ENCODE data around the gene ZNF211.
A peak's percentile ranks its signal among the peaks of the same experiment; 100 is the strongest.

The ZNF211 gene

GRCh38 chr19:57632987-57633831 is at the start of gene ZNF211:
Gene ZNF211 (plus strand): TSS chr19:57633168. CDS start chr19:57633347, 179 bp downstream.
- DNase-seq, result peak; percentile 35 to 96 (median 88)

- DNase-seq, result peak; percentile 57 to 98 (median 91)
Observed at GRCh38 chr19:57583521-57584416, 49.2 kb upstream of the ZNF211 start, which contains the start of gene ZIK1. Gene ZIK1 (plus strand): TSS chr19:57584145. CDS start chr19:57584357, 212 bp downstream.

GRCh38 chr19:57587529-57587928 is 45.4 kb upstream of the ZNF211 start:
- no peak for DNase-seq

GRCh38 chr19:57599377-57599760 is 33.6 kb upstream of the ZNF211 start:
- no peak for DNase-seq

- DNase-seq, result peak; percentile 37 to 97 (median 87)
Observed at GRCh38 chr19:57599761-57600383, 33.1 kb upstream of the ZNF211 start, which contains the start of gene ZNF530. Gene ZNF530 (plus strand): TSS chr19:57599885. CDS start chr19:57604346, 4,461 bp downstream.

GRCh38 chr19:57606931-57607330 is 26.0 kb upstream of the ZNF211 start:
- no peak for DNase-seq

GRCh38 chr19:57611113-57611512 is 21.9 kb upstream of the ZNF211 start:
- DNase-seq, result no peak

GRCh38 chr19:57613941-57614743 is 18.8 kb upstream of the ZNF211 start, which contains the start of gene ZNF134:
Gene ZNF134 (plus strand): TSS chr19:57614242. CDS start chr19:57619469, 5,227 bp downstream.
- peak; percentile 8 to 94 (median 79) for DNase-seq

GRCh38 chr19:57615346-57615745 is 17.6 kb upstream of the ZNF211 start:
- no peak for DNase-seq

GRCh38 chr19:57620673-57621348 is 12.2 kb upstream of the ZNF211 start:
- no peak for DNase-seq

GRCh38 chr19:57623091-57623490 is 9.9 kb upstream of the ZNF211 start:
- no peak for DNase-seq

- DNase-seq, result no peak
Observed at GRCh38 chr19:57633832-57634131, 814 bp downstream of the ZNF211 start.

GRCh38 chr19:57637379-57637778 is 4.4 kb downstream of the ZNF211 start:
- no peak for DNase-seq

- DNase-seq, result no peak
Observed at GRCh38 chr19:57641715-57642234, 8.8 kb downstream of the ZNF211 start.

GRCh38 chr19:57642396-57643046 is 9.6 kb downstream of the ZNF211 start:
- peak in 1 of 58 donors; percentile 2 for DNase-seq

- DNase-seq, result no peak
Observed at GRCh38 chr19:57643734-57644133, 10.8 kb downstream of the ZNF211 start.

- DNase-seq, result peak in 9 of 58 donors; percentile 1 to 48 (median 10)
Observed at GRCh38 chr19:57648331-57649003, 15.5 kb downstream of the ZNF211 start.

- DNase-seq, result no peak
Observed at GRCh38 chr19:57651654-57651996, 18.7 kb downstream of the ZNF211 start.

GRCh38 chr19:57653689-57654088 is 20.7 kb downstream of the ZNF211 start:
- DNase-seq, result no peak

All from anterior cingulate cortex (tissue), 58 donors.